GM18907 (cell line): Measurements from ENCODE around the gene PMVK.

Experiments used
- ATAC-seq: cut with Tn5 transposase; IDR thresholded peaks from one replicate; pipeline ENCODE4 v1.9.1; 2021; ENCODE audit warnings: mild to moderate bottlenecking, moderate library complexity; ENCODE audit not compliant: unreplicated experiment

Gene PMVK

DNA sequence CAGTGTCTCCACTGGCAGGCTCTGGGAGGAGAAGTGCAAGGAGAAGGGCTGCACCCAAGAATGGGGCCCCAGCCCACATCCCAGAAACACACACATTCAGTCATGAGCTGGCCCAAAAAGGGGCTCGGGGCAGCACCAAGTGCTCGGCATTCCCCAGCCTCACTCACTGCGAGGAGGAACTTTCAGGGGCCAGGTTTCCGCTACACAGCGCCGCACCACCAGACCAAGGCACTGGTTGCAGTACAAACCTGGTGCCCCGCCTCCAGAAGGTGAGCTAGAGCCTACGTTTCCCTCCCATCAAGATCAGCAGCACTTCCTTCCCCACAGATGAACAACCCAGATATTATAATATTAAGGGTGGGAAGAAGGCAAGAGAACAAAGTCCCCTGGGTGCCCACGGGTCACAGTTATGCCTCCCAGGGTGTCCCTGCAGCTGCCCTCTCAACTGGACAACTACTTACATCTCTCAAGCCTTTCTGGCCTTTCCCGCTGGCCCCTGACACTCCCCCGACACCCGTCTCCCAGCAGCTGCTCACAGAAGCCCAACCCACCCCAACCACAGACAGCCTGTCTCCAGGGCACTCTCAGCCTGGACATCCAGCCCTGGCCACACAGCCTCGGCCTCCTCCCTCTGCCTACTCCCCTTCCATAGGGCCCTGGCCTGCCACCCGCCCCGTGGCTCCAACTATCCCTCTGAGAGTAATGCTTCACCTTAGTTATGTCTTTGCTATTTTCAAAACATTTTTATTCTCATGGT is 15.6 kb upstream of the PMVK start:
- no peak for ATAC-seq

DNA sequence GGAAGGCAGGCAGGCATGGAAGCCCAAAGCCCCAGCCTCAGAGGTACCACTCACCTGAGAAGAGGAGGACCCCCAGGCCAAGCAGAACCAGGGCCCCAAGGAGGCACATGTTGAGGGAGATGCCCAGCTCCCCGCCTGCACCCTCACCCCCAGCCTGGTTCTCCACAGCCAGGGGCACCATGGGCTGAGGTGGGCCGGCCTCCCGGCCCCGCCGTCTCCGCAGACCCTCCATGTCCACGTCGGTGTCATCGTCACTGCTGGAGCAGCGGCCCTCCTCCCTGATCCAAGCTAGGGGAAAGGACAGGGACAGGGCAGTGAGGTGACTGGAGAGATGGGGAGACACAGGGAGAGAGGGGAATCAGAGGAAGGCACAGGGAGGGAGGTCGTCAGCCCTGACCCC is 11.6 kb upstream of the PMVK start:
- ATAC-seq = no peak

DNA sequence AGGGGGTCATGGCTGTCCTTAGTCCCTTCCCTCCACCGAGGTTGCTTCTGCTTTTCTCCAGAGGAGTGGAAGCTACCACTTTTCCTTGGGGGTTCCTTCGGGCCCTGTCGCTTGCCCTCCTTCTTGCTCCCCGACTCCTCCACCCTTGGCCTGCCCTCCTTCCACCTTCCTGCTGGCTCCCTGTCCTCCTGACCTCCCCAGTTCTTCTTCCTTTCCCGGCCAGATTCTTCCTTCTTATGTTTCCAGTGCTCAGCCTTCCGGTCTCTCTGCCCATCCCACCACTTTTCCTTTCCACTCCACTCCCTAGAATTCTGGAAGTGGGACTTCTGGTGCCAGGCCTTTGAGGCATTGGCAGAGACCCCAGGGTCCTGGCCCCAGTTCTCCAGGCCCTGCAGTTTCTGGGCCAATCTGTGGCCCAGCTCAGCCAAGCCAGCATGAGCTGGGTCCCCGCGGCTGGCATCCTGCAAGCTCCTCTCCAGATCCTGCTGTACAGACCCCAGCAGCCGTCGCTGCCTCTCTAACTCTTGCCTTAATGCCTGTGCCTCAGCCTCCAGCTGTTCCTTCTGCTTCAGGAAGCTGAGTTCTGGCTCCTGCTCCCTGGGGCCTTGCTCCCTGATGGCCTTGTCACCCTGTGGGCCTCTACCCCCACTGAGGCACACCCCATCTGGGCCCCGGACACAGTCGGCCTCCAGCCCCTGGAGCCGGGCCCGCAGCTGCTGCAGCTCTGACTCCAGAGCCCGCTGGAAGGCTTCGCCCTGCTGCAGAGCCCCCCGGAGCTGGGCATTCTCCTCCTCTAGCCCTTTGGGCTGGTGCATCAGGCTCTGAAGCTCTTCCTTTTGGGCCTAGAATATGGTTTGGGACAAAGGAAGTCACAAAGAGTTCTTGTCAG is 9.7 kb upstream of the PMVK start:
- no peak for ATAC-seq

DNA sequence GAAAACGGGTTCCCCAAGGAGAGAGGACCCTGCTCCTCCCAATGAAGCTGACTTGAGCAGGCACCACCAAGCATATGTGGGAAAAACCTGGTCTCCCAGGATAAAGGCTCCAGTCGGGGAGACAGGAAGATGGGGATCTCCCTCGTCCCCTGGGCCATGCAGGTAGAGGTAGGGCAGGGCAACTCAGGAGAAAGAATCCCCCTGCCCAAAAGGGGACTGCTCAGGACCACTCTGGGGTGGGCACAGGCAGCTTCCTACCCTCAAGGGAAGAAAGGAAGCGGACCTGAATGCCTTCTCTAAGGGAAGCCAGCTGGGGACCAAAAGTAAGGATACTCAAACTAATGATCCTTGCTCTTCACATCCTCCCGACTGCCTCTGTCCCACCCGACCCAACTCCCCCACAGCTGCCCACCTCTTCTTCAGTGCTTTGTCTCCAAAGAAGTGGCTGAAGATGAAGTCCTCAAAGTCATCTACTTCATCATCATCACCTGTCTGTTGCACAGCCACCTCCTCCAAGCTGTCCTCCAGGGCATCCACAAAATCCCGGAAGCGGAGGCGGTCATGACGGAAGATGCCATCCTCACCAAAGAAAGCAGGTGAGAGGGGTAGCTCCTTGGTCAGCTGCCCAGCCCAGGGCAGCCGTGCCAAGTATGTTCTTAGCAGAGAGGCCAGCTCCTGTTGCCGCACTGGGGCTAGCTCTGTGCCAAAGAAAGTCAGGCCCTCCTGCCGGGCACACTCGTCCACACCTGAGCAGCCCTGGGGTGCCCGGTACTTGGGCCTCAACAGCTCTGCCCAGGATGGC is 8.8 kb upstream of the PMVK start:
- ATAC-seq = no peak

DNA sequence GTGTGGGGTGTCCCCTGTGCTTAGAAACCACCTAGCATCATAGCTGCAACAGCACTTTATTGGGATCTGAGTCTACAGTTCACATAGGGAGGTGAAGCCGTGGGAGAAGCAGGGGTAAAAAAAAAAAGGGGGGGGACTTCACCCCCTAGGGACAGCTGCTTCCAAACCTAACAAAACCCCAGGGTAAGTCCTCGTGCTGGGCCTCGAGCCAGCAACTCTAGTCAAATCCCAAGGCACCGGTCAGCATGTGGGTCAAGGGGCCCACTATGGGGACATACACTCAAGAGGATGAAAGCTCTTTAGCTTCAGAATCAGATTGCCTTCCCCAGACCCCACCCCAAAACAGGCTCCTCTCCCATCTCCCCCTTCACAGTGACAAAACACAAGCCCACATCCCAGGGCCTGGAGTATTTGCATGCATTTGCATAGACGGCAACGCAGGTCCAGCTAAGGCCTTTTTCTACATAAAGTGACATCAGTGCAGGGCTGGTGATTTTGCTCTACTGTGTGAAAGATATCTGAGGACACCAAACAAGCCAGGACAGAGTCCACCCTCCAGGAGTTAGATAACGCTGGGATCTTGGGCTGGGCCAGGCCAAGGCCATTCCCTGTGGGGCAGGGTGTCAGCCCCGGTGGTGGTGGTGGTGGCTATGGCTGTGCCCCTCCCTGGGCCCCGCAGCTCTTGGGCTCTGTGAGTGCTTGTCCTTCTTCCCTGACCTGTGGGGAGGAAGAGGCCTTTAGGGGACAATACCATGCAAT is 8.1 kb upstream of the PMVK start:
- no peak for ATAC-seq

DNA sequence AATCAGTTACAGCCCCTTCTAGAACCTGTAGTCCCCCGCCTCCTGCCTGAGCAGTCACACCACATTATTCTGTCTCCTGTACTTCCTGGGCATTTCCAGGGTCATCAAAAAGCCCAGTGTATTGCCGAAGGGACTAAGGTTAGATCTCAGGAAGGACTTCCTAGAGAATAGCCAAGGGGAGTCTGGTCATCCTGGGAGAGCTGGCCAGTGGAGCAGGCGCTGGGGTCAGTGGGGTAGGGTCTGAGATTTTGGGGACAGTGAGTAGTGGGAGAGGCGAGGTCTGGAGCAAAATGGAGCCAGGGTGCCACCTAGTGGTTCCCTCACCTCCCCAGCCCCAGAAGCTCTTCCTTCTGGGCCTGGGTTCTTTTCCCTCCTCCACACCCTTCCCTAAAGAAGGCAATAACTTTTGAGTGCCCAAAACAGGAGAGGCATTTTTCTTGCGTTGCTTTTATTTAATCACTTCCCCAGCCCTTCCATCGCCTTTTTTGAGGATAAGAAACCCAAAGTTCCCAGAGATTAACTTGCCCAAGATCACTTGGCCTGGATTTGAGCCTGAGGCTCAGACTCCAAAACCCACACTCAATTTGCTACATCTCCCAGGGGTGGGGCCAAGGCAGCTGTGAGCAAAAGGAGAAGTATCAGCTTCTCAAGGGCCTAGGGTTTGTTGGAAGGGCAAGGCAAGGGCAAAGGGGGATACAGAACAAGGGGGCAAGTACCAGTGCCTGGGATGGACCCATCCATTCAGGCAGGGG is 7.3 kb upstream of the PMVK start:
- ATAC-seq = no peak

DNA sequence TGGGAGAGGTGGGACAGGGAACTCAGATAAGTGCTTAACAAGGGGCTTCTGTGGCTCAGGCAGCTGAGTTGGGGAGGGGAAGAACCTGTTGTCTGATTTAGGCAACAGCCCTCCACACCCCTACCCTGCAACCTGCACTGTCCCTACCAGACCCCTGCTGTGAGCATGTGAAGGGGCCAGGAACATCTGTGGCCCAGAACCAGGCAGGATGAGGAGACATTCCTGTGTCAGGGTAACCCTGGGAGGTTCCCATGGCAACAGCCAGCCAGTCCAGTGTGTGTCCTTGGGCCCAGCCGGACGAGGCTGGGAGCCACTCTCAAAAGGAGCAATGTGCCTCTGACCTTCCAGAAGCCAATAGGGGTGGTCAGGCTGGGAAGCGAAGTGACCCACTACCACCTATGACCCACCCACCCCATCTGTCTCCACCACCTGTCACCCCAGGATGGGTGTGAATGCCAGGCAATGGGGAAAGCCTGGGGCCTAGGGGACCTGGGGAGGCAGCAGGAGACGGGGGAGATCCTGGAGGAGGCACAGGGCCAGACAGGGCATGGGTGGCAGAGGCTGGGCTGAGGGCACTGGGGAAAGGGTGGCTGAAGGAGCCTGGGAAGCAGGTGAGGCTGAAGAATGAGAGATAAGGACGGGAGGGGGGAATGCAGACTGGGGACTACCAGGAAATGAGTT is 5.0 kb upstream of the PMVK start:
- ATAC-seq = no peak

DNA sequence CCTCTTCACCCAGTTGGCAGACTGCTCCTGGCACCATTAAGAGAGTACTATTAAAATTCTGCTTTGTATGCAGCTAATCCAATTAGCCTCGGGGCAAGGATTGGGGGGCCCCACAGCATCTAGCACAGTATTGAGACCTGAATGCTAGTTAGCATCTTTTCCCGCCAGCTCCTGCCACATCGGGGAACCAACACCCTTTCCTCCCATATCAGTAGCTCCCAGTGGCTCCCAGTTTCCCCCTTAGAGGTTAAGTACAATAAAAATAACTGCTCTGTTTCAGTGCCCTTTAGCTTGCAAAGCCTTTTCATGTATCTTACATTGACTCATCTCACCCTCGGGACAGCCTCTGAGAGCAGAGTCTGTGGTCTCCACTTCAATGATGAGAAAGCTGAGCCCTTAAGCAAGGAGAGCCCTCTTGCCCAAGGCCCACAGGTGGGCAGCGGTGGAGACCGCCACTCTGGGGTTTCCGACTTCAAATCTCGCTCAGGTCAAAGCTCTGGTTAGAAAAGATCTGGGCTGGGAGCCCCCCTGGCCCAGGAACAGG is 4.2 kb upstream of the PMVK start:
- no peak for ATAC-seq

DNA sequence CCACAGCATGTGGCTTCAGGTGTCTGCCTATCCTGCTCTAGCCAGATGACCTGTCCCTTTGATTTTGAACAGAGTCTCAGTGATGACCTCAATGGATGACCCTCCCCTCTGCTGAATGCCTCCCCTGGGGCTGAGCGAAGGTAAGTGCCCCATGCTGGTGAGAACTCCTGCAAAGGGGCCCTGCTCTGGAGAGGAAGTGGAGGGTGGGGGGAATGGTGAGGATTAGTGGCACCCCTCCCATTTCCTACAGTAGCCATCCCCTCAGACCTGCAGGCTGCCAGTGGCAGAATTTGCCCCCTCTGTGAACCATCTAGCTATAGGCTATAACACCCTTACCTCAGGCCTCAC is 3.7 kb upstream of the PMVK start:
- ATAC-seq = no peak

DNA sequence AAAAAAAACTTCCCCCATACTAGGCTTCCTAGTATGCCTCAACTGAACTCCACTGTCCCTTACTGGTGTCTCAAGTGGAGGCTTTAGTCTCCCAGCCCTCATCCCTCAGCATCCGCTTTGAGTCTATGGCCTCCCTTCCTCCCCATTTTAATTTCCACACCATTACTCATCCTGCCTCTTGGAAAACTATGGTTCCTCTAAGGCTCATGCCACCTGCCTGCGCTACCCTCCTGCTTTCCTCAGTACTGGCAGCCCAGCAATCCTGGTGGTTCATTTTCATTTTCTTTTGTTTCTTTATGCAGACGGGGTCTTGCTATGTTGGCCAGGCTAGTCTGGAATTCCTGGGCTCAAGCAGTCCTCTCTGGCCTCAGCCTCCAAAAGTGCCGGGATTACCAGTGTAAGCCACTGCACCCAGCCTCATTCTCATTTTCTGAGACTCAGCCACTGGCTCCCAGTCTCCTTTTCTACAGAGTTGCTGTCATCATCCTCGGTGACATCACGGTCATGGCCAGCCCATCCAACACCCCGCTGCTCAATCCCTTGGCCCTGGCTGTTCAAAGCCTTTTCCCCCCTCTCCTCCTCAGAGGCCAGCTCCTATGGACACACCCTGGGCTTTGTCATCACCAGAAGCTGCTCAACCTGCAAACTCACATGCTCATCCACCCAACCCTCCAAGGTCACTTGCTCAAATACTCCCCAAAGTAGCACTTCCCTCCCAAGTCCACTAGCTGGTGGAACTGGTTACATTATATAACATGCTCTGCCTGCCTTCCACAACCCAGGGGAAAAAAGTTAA is 2.3 kb upstream of the PMVK start:
- no peak for ATAC-seq

DNA sequence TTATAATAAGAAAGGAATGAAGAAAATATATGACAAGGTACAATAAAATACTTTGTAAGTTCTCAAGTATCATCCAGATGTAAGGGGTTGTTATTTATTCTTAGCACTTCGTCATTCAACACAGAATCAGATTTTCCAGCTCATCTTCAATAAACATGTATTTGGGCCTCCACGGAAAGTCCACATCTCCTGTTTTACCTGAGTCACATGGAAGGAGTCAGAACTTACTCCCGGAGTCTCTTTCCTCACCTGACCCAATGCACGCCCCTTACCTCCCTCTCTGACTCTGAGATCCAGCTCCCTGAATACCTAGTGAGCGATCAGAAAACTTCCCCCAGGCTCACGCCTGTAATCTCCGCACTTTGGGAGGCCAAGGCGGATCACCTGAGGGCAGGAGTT is 1.5 kb upstream of the PMVK start:
- no peak for ATAC-seq

DNA sequence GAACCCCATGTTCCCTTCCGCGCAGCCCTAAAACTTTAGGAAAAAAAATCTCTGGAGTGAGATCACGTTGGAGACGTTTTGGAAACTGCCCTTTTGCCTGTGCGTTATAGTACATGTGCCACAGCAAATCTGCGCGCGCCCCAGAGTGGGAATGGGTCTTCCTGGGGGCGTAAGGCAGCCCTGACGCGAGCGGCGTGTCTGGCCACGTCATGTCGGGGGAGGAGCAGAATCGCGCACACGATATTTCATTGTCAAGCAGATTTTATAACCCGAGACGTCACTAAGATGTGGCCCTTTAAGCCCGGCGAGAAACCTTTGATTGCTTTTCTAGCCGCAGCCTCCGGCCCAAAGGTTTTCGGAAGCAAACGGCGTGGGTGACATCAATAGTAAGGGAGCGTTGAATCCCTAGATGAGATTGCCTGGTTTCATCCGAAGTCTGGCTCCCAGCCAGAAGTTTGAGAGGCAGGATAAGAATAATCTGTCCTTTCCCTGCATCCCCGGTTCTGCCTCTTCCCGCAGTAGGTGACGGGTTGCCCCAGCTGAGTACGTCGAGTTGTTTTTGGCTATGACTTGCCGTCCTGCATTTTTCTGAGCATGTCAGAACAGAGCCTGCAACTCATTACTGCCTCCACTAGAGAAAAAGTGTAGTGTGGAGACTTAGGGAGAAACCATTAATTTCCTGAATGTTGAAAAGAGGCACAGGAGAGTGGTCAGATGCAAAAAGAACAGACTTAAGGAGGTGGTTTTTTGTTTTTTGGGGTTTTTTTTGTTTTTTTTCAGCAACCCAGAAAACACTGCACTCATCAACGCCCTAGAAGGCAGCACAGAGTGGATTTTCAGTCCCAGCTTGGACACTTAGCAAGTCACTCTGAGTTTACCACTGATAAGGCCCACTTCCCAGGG is 817 bp upstream of the PMVK start:
- ATAC-seq = peak; percentile 66

DNA sequence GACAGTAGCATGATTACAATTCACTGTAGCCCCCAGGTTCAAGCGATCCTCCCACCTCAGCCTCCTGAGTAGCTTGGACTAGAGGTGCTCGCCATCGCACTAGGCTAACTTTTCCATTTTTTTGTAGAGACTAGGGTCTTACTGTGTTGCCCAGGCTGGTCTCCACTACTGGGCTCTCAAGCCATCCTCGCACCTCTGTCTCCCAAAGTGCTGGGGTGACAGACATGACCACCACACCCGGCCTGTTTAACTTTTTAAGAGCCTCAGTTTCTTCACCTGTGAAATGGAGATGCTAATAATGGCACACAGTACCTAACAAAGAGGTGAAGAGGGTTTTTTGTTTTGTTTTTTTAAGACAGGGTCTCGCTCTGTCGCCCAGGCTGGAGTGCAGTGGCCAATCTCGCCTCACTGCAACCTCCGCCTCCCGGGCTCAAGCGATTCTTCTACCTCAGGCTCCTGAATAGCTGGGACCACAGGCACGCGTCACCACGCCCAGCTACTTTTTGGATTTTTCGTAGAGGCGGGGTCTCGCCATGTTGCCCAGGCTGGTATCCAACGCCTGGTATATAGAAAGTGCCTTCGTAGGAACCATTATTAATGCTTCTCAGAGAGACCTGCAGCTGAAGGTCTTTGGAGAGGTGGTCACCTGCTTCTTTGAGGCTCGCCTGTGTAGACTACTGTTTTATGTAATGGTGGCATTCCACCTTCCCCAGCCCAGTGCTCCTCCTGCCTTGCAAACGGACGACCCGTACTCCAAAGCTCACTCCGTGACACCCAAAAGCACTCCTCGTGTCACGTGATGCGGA is 567 bp downstream of the PMVK start:
- no peak for ATAC-seq

DNA sequence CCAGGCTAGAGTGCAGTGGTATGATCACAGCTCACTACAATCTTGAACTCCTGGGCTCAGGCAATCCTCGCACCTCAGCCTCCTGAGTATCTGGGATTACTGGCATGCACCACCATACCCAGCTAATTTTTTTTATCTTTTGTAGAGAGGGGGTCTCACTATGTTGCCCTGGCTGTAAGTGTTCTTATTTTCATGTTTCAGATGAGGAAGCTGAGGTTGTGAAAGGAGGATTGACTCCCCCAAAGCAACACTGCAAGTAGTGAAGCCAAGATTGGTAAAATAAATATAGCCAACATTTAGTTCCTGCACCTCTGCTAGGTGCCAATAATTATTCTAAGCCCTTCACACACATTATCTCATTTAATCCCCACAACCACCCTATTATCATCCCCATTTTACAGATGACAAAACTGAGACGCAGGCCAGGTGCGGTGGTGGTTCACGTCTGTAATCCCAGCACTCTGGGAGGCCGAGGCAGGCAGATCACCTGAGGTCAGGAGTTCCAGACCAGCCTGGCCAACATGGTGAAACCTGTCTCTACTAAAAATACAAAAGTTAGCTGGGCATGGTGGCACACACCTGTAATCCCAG is 2.1 kb downstream of the PMVK start:
- no peak for ATAC-seq

DNA sequence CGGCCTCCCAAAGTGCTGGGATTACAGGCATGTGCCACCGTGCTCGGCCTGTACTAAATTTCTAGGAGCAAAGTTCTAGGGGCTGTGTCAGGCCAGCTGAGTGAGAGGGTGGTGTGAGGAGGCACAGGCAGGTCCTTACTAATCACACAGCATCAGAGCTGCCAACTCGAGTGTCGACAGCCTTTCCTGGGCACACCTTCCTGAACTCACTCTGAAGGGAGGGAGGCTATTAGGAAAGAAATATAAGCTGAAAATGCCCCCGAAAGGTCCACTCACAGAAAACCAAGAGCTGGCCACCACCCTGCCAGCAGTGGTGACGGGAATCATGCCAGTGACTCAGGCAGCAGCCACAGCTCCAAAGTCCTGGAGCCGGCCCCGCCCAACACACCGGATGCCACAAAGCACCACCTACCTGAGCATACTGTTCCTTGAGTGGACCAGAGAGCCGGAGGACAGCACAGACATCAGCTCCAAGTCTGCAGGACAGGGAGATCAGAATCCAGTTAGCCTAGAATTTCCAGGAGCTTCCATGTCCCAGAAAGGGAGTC is 4.5 kb downstream of the PMVK start:
- ATAC-seq = no peak

DNA sequence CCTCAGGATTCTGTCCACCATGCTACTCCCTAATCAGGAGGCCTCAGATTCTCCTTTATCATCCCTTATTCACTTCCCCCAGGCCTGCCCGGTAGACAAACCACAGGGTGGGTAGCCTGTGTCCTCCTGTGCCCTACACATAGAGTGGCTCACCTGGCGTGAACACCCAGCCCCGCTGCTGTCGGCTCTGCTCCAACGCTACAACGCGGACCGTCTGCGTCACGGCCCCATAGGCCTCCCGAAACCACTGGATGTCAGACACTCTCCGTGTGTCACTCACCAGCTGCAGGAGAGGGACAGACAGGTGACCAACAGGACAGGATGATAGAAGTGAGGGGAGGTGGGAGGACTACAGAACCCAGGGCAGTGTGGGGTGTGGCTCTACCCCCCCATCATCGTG is 10.3 kb downstream of the PMVK start:
- ATAC-seq = no peak
